ENCODE results near the gene CHL1. TPM values are rescaled to one million over a fixed set of nuclear protein-coding genes. Genes with fewer than 3 reads are reported as not detected.

The CHL1 gene
- total and polyA plus RNA-seq, 2 of the 8 experiments (the other 6 are each of a cell fraction or from before 2014, with no cell fraction given): 0.05 to 0.99 TPM

DNA sequence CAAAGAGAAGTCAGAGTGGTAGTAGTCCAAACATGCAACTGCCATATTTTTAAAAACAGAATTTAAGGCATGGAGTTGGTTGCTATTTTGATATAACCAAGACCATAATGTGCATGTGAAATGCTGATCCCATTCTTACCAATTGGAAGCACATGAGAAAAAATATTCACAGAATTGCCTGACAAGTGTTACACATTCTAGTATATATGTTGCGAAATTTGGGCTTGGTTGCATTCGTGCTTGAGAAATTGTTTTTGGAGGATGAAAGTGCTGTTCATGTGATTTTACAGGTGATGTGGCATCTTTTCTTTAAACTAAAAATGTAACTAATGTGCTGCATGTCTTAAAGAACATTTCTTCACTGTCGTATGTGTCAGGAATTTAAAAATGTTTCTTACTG lies 199.7 kb downstream of the CHL1 start:
- H3K79me2 ChIP-seq (ENCODE audit: control insufficient read depth in 1 of 2, insufficient read depth in 2 of 2, low read length in 2 of 2): no peaks in the 10 kb centered on the region

More for the DNA sequence above, 199.7 kb downstream of the CHL1 start:
- Histone ChIP-seq H2BK120ac (replicated peaks; ENCODE audit: low read depth, low read length) (no peak overlapping the region), H3K23me2 (ENCODE audit: low read depth, low read length) (no peaks in the 10 kb centered on the region), H3K23ac (ENCODE audit: insufficient read length) (no peak overlapping the region), H3K36me3 (ENCODE audit: control insufficient read depth in 2 of 4, insufficient read depth in 4 of 4, low read length in 3 of 4) (no peaks in the 10 kb centered on the region), H3K4me1 (replicated peaks in 1 of 4; ENCODE audit: control insufficient read depth in 3 of 4, insufficient read depth in 4 of 4, low read length in 3 of 4) (no peaks in the 10 kb centered on the region), H3K79me1 (ENCODE audit: low read depth, low read length) (no peaks in the 10 kb centered on the region), H2BK5ac (ENCODE audit: low read depth, low read length) (no peak overlapping the region), H4K8ac (ENCODE audit: extremely low read depth, insufficient read depth, low read length) (no peak overlapping the region), H3K27ac (ENCODE audit: low read depth, low read length) (no peak overlapping the region), H4K5ac (ENCODE audit: insufficient read length, low read depth, low read length) (no peak overlapping the region), H3K27me3 (replicated peaks in 1 of 4; ENCODE audit: control insufficient read depth in 3 of 4, extremely low read depth in 1 of 4, insufficient read depth in 3 of 4, low read length in 3 of 4) (no peaks in the 10 kb centered on the region), H3K14ac (ENCODE audit: insufficient read length) (no peak overlapping the region), H3K4me2 (ENCODE audit: insufficient read depth in 1 of 2, low read depth in 2 of 2, low read length in 2 of 2) (no peak overlapping the region), H3K56ac (replicated peaks; ENCODE audit: insufficient read length, low read depth, low read length) (no peak overlapping the region), H2BK20ac (ENCODE audit: low read length) (no peak overlapping the region), H3K4ac (replicated peaks; ENCODE audit: insufficient read length, low read depth, low read length) (no peak overlapping the region), H3K9me3 (ENCODE audit: insufficient read depth in 2 of 2, low read depth in 1 of 2, low read length in 1 of 2) (no peaks in the 10 kb centered on the region), H2BK15ac (ENCODE audit: low read length) (no peak overlapping the region), H3K4me3 (ENCODE audit: extremely low read depth in 1 of 4, insufficient read depth in 2 of 4, low read depth in 3 of 4, low read length in 4 of 4) (no peak overlapping the region), H3K18ac (ENCODE audit: extremely low read depth, low read length) (no peak overlapping the region), H4K20me1 (replicated peaks in 1 of 2; ENCODE audit: control insufficient read depth in 1 of 2, insufficient read depth in 2 of 2, low read length in 2 of 2) (no peaks in the 10 kb centered on the region), H2BK12ac (ENCODE audit: low read depth, low read length) (no peak overlapping the region), H2AK5ac (ENCODE audit: low read depth, low read length) (no peak overlapping the region), H2AFZ (ENCODE audit: low read length) (no peak overlapping the region), H4K91ac (replicated peaks; ENCODE audit: insufficient read length, low read length) (no peak overlapping the region), H3K9ac (replicated peaks in 1 of 4; ENCODE audit: extremely low read depth in 1 of 4, low read depth in 3 of 4, low read length in 3 of 4) (no peak overlapping the region)
- CTCF ChIA-PET (ENCODE audit: partially characterized antibody): no interaction called here
- no peak for FAIRE-seq
- no peak for DNase-seq (ENCODE audit: low read depth in 1 of 2, low spot score in 2 of 2)
- TF ChIP-seq POU5F1 (IDR thresholded peaks at IDR 0.05; ENCODE audit: low read depth, low read length): no peak
- peak; percentile 39; the same call in 1 of the 2 replicates for TF ChIP-seq CEBPB (IDR thresholded peaks at IDR 0.05; ENCODE audit: low read depth, low read length)
- no peak for TF ChIP-seq SP1 (IDR thresholded peaks at IDR 0.05; ENCODE audit: low read depth, low read length)
- TF ChIP-seq GABPA (IDR thresholded peaks at IDR 0.05; ENCODE audit: borderline replicate concordance, insufficient read depth, low read length): no peak
- TF ChIP-seq CREB1 (IDR thresholded peaks at IDR 0.05): no peak
- TF ChIP-seq RXRA (IDR thresholded peaks at IDR 0.05; ENCODE audit: insufficient read depth, low read depth, low read length): no peak
- no peak for TF ChIP-seq POLR2AphosphoS5 (IDR thresholded peaks at IDR 0.05; ENCODE audit: low read depth, low read length)
- no peak for TF ChIP-seq HDAC2 (IDR thresholded peaks at IDR 0.05; ENCODE audit: borderline replicate concordance in 1 of 2, low read depth in 2 of 2, low read length in 2 of 2)
- WGBS, 2 experiments (ENCODE audit: extremely low coverage in 1 of 2, insufficient coverage in 1 of 2, insufficient read length in 1 of 2, insufficient replicate concordance in 2 of 2, low coverage in 1 of 2, low lambda C conversion rate in 2 of 2, missing lambda C conversion rate in 1 of 2): 91% methylated on average over 3 of the region's 3 CpGs; no CpG with 5 or more reads in 1 of the 2 experiments
- POLR2A ChIA-PET (ENCODE audit: partially characterized antibody): no interaction called here
